HT-29 (cell line): Measurements from ENCODE around the gene SLU7. TPM values are rescaled to one million over a fixed set of nuclear protein-coding genes. Genes with fewer than 3 reads are reported as not detected.

Experiments
- DNase-seq: peaks from one replicate; pipeline ENCODE4 v3.0.0-alpha.2; 2015; ENCODE audit warnings: low spot score
- total RNA-seq: library from RNA; depleted of rRNA; stranded (reverse); fragments of >200 nt; shearing (Covaris generic); gene quantifications from 2 replicates; pipeline ENCODE4 v1.2.3, GENCODE V29; 2014; rRNA removed

Gene SLU7
- total RNA-seq, 1 experiment from 2014 or later = 13.2 TPM

GRCh38 chr5:160367261-160367660 is 51.6 kb downstream of the SLU7 start:
- no peak for DNase-seq

- DNase-seq = no peak
Measured at GRCh38 chr5:160366230-160366629, 52.7 kb downstream of the SLU7 start.

GRCh38 chr5:160363660-160364395 is 55.1 kb downstream of the SLU7 start:
- DNase-seq = no peak

- DNase-seq = no peak
Measured at GRCh38 chr5:160363211-160363610, 55.7 kb downstream of the SLU7 start.

GRCh38 chr5:160361624-160362228 is 57.2 kb downstream of the SLU7 start:
- DNase-seq = no peak

GRCh38 chr5:160360310-160360709 is 58.6 kb downstream of the SLU7 start:
- DNase-seq = no peak

GRCh38 chr5:160359816-160360215 is 59.1 kb downstream of the SLU7 start:
- DNase-seq = no peak

- DNase-seq = no peak
Measured at GRCh38 chr5:160359242-160359641, 59.6 kb downstream of the SLU7 start.

- no peak for DNase-seq
Measured at GRCh38 chr5:160357861-160358411, 60.9 kb downstream of the SLU7 start.

GRCh38 chr5:160357394-160357793 is 61.5 kb downstream of the SLU7 start:
- no peak for DNase-seq

GRCh38 chr5:160356550-160357347 is 62.1 kb downstream of the SLU7 start:
- no peak for DNase-seq

- no peak for DNase-seq
Measured at GRCh38 chr5:160354666-160355065, 64.2 kb downstream of the SLU7 start.

GRCh38 chr5:160353379-160353778 is 65.5 kb downstream of the SLU7 start:
- no peak for DNase-seq

- no peak for DNase-seq
Measured at GRCh38 chr5:160352308-160352707, 66.6 kb downstream of the SLU7 start.

Other genes starting within 250 kb of the SLU7 start
- 2.2 and 2.9 TPM in 2 replicates for gene FABP6, start 189.6 kb downstream of the SLU7 start, total RNA-seq
- gene CCNJL, start 106.5 kb downstream of the SLU7 start, total RNA-seq = 7.9 and 9.1 TPM in 2 replicates
- gene C1QTNF2, start 48.5 kb downstream of the SLU7 start, total RNA-seq = 0.18 TPM in 1 of 2 replicates, not detected in the other
- 0.91 and 1.2 TPM in 2 replicates for gene FAM200C, start 19.0 kb downstream of the SLU7 start, total RNA-seq
- gene PTTG1, start 2.8 kb upstream of the SLU7 start, total RNA-seq = 99.1 and 131 TPM in 2 replicates